DMS 273 treated with DMSO at 0.1 percent for 48 hours (cell line): Measurements from ENCODE around the gene ADCY1.
A peak's percentile ranks its signal among the peaks of the same experiment; 100 is the strongest.

Experiments
- DNase-seq: peaks from one replicate; lab custom pipeline; 2025; lab: John Stamatoyannopoulos, UW

ADCY1 gene

GRCh38 chr7:45576249-45576929 is 2.2 kb downstream of the ADCY1 start:
- peak; percentile 72 for DNase-seq

GRCh38 chr7:45578022-45578421 is 3.9 kb downstream of the ADCY1 start:
- DNase-seq: no peak

- DNase-seq: no peak
Observed at GRCh38 chr7:45578467-45578866, 4.3 kb downstream of the ADCY1 start.

- DNase-seq: no peak
Observed at GRCh38 chr7:45579391-45579801, 5.2 kb downstream of the ADCY1 start.

GRCh38 chr7:45580053-45580872 is 6.1 kb downstream of the ADCY1 start:
- no peak for DNase-seq

- no peak for DNase-seq
Observed at GRCh38 chr7:45581271-45581780, 7.2 kb downstream of the ADCY1 start.

GRCh38 chr7:45582136-45582749 is 8.1 kb downstream of the ADCY1 start:
- DNase-seq: no peak

- no peak for DNase-seq
Observed at GRCh38 chr7:45582868-45583277, 8.7 kb downstream of the ADCY1 start.

GRCh38 chr7:45583296-45583695 is 9.1 kb downstream of the ADCY1 start:
- no peak for DNase-seq

GRCh38 chr7:45584261-45585210 is 10.4 kb downstream of the ADCY1 start:
- DNase-seq: no peak

- no peak for DNase-seq
Observed at GRCh38 chr7:45585628-45586027, 11.5 kb downstream of the ADCY1 start.

- no peak for DNase-seq
Observed at GRCh38 chr7:45586542-45587520, 12.7 kb downstream of the ADCY1 start.

- no peak for DNase-seq
Observed at GRCh38 chr7:45588466-45588865, 14.3 kb downstream of the ADCY1 start.

- no peak for DNase-seq
Observed at GRCh38 chr7:45589061-45589460, 14.9 kb downstream of the ADCY1 start.

GRCh38 chr7:45589915-45590678 is 15.9 kb downstream of the ADCY1 start:
- DNase-seq: no peak

- no peak for DNase-seq
Observed at GRCh38 chr7:45590679-45591057, 16.5 kb downstream of the ADCY1 start.

- DNase-seq: no peak
Observed at GRCh38 chr7:45591101-45591906, 17.1 kb downstream of the ADCY1 start.

- DNase-seq: no peak
Observed at GRCh38 chr7:45592230-45592991, 18.2 kb downstream of the ADCY1 start.
